Right lobe of liver (tissue), 6 donors: ENCODE data around the gene PKLR. TPM values are rescaled to one million over a fixed set of nuclear protein-coding genes. Genes with fewer than 3 reads are reported as not detected.
"Not testable (repeated sequence)": the region's sequence is repeated elsewhere in the genome, so short reads cannot be mapped to it uniquely, and the experiment has no call there.

Experiments used
- ATAC-seq, 4 donors: fragments of 200-7000 bp; cut with Tn5 transposase; one replicate each; pipeline ENCODE4 v1.9.1; 2020; ENCODE audit warnings: mild to moderate bottlenecking in 4 of 4, moderate library complexity in 4 of 4
- DNase-seq, 3 donors: peaks; one replicate each; pipeline ENCODE4 v3.0.0-alpha.2; 2020
- H3K27ac ChIP-seq, 3 donors: fragments of 200-600 bp; one replicate each; pipeline ENCODE4 v1.8.0; 2022
- H3K27me3 ChIP-seq, 2 donors: fragments of 200-600 bp; one replicate each; pipeline ENCODE4 v1.8.0; 2022
- H3K36me3 ChIP-seq, 4 donors: fragments of 200-600 bp; sonication (generic) in 1 of 4; one replicate each; pipeline versions ENCODE4 v1.5.1 to v1.8.0; 2017 to 2022; ENCODE audit warnings: control low read depth in 1 of 4
- H3K4me1 ChIP-seq, 4 donors: fragments of 200-600 bp; sonication (generic) in 1 of 4; one replicate each; pipeline versions ENCODE4 v1.5.1 to v1.8.0; 2017 to 2022; ENCODE audit warnings: control low read depth in 1 of 4
- H3K4me3 ChIP-seq, 3 donors: fragments of 200-600 bp; one replicate each; pipeline ENCODE4 v1.8.0; 2022
- H3K9me3 ChIP-seq, 4 donors: fragments of 200-600 bp; sonication (generic) in 1 of 4; one replicate each; pipeline versions ENCODE4 v1.5.1 to v1.8.0; 2017 to 2022; ENCODE audit warnings: control low read depth in 1 of 4
- POLR2A ChIP-seq: fragments of 450-650 bp; IDR thresholded peaks from one replicate; pipeline ENCODE4 v1.6.1; 2017; ENCODE audit warnings: antibody characterized with exemption, mild to moderate bottlenecking
- WGBS: methylation state at CpG from one replicate; pipeline ENCODE4 v1.1.6; 2018; ENCODE audit warnings: low coverage, low lambda C conversion rate; ENCODE audit not compliant: insufficient coverage; ENCODE audit errors: missing lambda C conversion rate; 5-methylcytosine and 5-hydroxymethylcytosine counted together
- intact Hi-C, 2 donors: fragments of 100-400 bp; cut with DNase I; formaldehyde crosslinking; loops; one replicate each; pipeline versions ENCODE4 v1.11.2 to v1.14.1; 2022
- total RNA-seq, 6 experiments: library from RNA; depleted of rRNA in 2 of 6; stranded (reverse); fragments of >200 nt in 2 of 6; fragmentation: NEBNext Ultra II Directional in 3 of 6; extraction: Animal tissue kit (Norgen Biotek cat#: 25700) in 3 of 6; gene quantifications; one replicate each; pipeline versions ENCODE4 v1.1.0 to v1.2.4, GENCODE V29; 2016 to 2023
- TF ChIP-seq, protein P1 (sequence below), 4 donors: fragments of 200-600 bp in 3 of 4; fragments of 450-650 bp in 1 of 4; IDR thresholded peaks; one replicate each; pipeline versions ENCODE4 v1.5.1 to v1.8.0; 2016 to 2022; ENCODE audit warnings: antibody characterized with exemption in 4 of 4, mild to moderate bottlenecking in 2 of 4
- donor health status: DM: no; HTN: yes; CAD: no.
- donor health status: DM: no; HTN: no; CAD: no.
- donor health status: DM: no; HTN: no; CAD: no.
- donor health status: DM: no; HTN: yes; CAD: no.
- donor health status: DM: no; HTN: yes; CAD: no.

The PKLR gene
- total RNA-seq, 6 experiments from 2014 or later, result 27.0 to 95.3 (median 36.1) TPM

DNA sequence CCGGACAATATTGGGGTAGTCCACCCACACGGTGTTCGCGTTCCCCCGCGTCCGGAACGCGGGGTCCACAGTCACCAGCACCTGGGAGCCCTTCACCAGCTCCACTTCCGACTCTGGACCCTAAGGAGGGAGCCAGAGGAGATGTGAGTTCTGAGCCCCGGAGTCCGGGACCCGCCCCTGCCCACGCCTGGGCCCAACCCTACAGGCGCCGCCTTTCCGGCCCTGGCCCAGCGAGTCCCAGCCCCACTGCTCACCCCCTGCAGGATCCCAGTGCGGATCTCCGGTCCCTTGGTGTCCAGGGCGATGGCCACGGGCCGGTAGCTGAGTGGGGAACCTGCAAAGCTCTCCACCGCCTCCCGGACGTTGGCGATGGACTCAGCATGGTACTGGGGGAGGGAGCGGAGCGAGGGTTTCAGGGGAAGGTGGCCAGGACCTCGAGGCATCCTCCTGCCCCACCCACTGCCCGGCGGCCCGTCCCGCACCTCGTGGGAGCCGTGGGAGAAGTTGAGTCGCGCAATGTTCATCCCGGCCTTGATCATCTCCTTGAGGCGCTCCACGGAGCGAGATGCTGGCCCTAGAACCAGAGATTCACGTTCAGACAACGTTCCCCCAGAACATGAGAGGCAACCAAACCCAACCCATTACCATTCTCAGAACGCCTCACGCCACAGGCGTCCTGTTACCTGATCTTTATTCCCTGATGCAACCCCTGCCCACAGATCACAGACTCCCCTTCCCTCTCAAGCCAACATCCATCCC lies 5.9 kb downstream of the PKLR start:
- no peak overlapping the region for H3K4me3 ChIP-seq
- H3K36me3 ChIP-seq, result peaks cover 0 to 2% (median 0%) of the 10 kb centered on the region in 4 donors
- WGBS, result 50% methylated on average over 4 of the region's 47 CpGs
- TF ChIP-seq, protein P1, sequence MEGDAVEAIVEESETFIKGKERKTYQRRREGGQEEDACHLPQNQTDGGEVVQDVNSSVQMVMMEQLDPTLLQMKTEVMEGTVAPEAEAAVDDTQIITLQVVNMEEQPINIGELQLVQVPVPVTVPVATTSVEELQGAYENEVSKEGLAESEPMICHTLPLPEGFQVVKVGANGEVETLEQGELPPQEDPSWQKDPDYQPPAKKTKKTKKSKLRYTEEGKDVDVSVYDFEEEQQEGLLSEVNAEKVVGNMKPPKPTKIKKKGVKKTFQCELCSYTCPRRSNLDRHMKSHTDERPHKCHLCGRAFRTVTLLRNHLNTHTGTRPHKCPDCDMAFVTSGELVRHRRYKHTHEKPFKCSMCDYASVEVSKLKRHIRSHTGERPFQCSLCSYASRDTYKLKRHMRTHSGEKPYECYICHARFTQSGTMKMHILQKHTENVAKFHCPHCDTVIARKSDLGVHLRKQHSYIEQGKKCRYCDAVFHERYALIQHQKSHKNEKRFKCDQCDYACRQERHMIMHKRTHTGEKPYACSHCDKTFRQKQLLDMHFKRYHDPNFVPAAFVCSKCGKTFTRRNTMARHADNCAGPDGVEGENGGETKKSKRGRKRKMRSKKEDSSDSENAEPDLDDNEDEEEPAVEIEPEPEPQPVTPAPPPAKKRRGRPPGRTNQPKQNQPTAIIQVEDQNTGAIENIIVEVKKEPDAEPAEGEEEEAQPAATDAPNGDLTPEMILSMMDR (IDR thresholded peaks at IDR 0.05), result no peak
- TF ChIP-seq POLR2A, result no peak
- peaks cover 0 to 6% (median 0%) of the 10 kb centered on the region in 4 donors for H3K4me1 ChIP-seq
- DNase-seq (no peak), ATAC-seq (peak in 2 of 4 donors; percentile 6 to 11)
- no peaks in the 10 kb centered on the region for H3K27me3 ChIP-seq
- intact Hi-C loops, result no loop called here
- H3K27ac ChIP-seq, result no peak overlapping the region
- no peaks in the 10 kb centered on the region for H3K9me3 ChIP-seq

- intact Hi-C loops, result no loop called here
- H3K9me3 ChIP-seq, result no peaks in the 10 kb centered on the region
- no peak overlapping the region for H3K4me3 ChIP-seq
- peaks cover 0 to 2% (median 0%) of the 10 kb centered on the region in 4 donors for H3K36me3 ChIP-seq
- H3K27me3 ChIP-seq, result no peaks in the 10 kb centered on the region
- H3K27ac ChIP-seq, result no peak overlapping the region
- ATAC-seq (peak in 1 of 4 donors; percentile 13), DNase-seq (no peak)
- H3K4me1 ChIP-seq, result peaks cover 0 to 2% (median 0%) of the 10 kb centered on the region in 4 donors
- no peak for TF ChIP-seq POLR2A
- TF ChIP-seq, protein P1 (IDR thresholded peaks at IDR 0.05), result no peak
- 82% methylated on average over 16 of the region's 46 CpGs for WGBS
Measured at GRCh38 chr1:155294520-155295182, 6.6 kb downstream of the PKLR start.

GRCh38 chr1:155293086-155293749 lies 8.0 kb downstream of the PKLR start:
- Histone ChIP-seq H3K36me3 (peaks cover 0 to 2% (median 0%) of the 10 kb centered on the region in 4 donors), H3K4me1 (no peaks in the 10 kb centered on the region), H3K4me3 (no peak overlapping the region), H3K9me3 (no peaks in the 10 kb centered on the region), H3K27me3 (no peaks in the 10 kb centered on the region), H3K27ac (no peak overlapping the region)
- DNase-seq (no peak), ATAC-seq (no peak)
- WGBS, result 80% methylated on average over 7 of the region's 17 CpGs
- intact Hi-C loops, result no loop called here
- TF ChIP-seq, protein P1 (IDR thresholded peaks at IDR 0.05), result no peak
- TF ChIP-seq POLR2A, result no peak

GRCh38 chr1:155291006-155291405 lies 10.2 kb downstream of the PKLR start:
- H3K36me3 ChIP-seq, H3K4me3 ChIP-seq, H3K4me1 ChIP-seq, H3K27me3 ChIP-seq, intact Hi-C loops, ATAC-seq, DNase-seq, H3K27ac ChIP-seq, H3K9me3 ChIP-seq: not testable (repeated sequence)
- WGBS, result 88% methylated on average over 1 of the region's 10 CpGs
